Upper lobe of left lung (tissue), 4 donors: ENCODE data around the gene CCDC77.

Experiments used
- POLR2A ChIP-seq, 4 donors: fragments of 450-650 bp; IDR thresholded peaks; one replicate each; pipeline ENCODE4 v1.5.1; 2016 to 2017; ENCODE audit warnings: antibody characterized with exemption in 4 of 4, mild to moderate bottlenecking in 2 of 4
- POLR2AphosphoS5 ChIP-seq, 2 donors: sonication (generic); formaldehyde crosslinking; IDR thresholded peaks; one replicate each; pipeline ENCODE4 v1.5.1; 2017; ENCODE audit warnings: antibody characterized with exemption in 2 of 2
- TF ChIP-seq, protein P1 (sequence below), 6 experiments: fragments of 450-650 bp in 4 of 6; fragments of 200-600 bp in 2 of 6; sonication (generic) in 2 of 6; IDR thresholded peaks; one replicate each; pipeline ENCODE4 v1.5.1; 2016 to 2019; ENCODE audit warnings: antibody characterized with exemption in 6 of 6

DNA sequence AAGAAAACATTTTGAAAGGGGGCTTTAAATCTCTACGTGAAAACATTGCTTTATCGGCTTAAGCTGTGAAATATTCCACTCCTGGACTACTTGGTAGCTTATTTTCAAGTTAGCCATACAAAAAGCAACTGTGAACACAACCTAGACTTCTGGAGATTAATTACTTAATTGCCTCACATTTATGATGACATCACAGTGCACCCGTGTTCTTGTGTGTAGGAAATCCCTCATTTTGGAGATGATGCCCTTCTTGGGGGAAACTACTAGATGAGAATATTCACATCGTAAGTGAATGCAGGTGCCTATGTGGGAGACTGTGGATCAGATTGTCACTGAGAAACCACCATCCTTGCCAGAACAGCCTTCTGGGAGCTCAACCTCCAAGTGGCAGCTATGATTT lies 47.8 kb downstream of the CCDC77 start:
- TF ChIP-seq, protein P1, sequence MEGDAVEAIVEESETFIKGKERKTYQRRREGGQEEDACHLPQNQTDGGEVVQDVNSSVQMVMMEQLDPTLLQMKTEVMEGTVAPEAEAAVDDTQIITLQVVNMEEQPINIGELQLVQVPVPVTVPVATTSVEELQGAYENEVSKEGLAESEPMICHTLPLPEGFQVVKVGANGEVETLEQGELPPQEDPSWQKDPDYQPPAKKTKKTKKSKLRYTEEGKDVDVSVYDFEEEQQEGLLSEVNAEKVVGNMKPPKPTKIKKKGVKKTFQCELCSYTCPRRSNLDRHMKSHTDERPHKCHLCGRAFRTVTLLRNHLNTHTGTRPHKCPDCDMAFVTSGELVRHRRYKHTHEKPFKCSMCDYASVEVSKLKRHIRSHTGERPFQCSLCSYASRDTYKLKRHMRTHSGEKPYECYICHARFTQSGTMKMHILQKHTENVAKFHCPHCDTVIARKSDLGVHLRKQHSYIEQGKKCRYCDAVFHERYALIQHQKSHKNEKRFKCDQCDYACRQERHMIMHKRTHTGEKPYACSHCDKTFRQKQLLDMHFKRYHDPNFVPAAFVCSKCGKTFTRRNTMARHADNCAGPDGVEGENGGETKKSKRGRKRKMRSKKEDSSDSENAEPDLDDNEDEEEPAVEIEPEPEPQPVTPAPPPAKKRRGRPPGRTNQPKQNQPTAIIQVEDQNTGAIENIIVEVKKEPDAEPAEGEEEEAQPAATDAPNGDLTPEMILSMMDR (IDR thresholded peaks at IDR 0.05) = no peak
- TF ChIP-seq POLR2AphosphoS5 (IDR thresholded peaks at IDR 0.05) (no peak), POLR2A (IDR thresholded peaks at IDR 0.05) (no peak)
